ENCODE data around the gene C1S. TPM values are rescaled to one million over a fixed set of nuclear protein-coding genes. Genes with fewer than 3 reads are reported as not detected.

The C1S gene
- total and polyA plus RNA-seq, 9 of the 15 experiments (the other 6 are each of a cell fraction or from before 2014, with no cell fraction given), result 0.08 to 0.84 (median 0.27) TPM

GRCh38 chr12:7058163-7058845, 2.2 kb upstream of the C1S start (continued):
- TF ChIP-seq ZNF507 (tag; conservative IDR thresholded peaks at IDR 0.05) (no peak), SRSF9 (IDR thresholded peaks at IDR 0.05; ENCODE audit: borderline replicate concordance, low read depth, low read length) (no peak), ZBTB40 (IDR thresholded peaks at IDR 0.05) (no peak), ZBTB40 (CRISPR knock-in tag; IDR thresholded peaks at IDR 0.05) (no peak), STAT6 (CRISPR knock-in tag; IDR thresholded peaks at IDR 0.05) (no peak), BRCA1 (IDR thresholded peaks at IDR 0.05) (no peak), BRCA1 (CRISPR knock-in tag; IDR thresholded peaks at IDR 0.05) (no peak), ZNF77 (CRISPR knock-in tag; IDR thresholded peaks at IDR 0.05) (no peak), ZNF282 (CRISPR knock-in tag; IDR thresholded peaks at IDR 0.05) (no peak), KLF1 (tag; IDR thresholded peaks at IDR 0.05) (no peak), TARDBP (IDR thresholded peaks at IDR 0.05) (no peak), ZBTB2 (IDR thresholded peaks at IDR 0.05) (no peak), HDAC2 (IDR thresholded peaks at IDR 0.05) (no peak), TBL1XR1 (IDR thresholded peaks at IDR 0.05; ENCODE audit: low read length in 2 of 2) (no peak), CCNT2 (IDR thresholded peaks at IDR 0.05; ENCODE audit: borderline replicate concordance, extremely low read depth, insufficient read length, low read depth, low read length) (no peak), ZNF79 (CRISPR knock-in tag; IDR thresholded peaks at IDR 0.05; ENCODE audit: low read depth) (peak; percentile 85), ZNF644 (tag; IDR thresholded peaks at IDR 0.05; ENCODE audit: low read depth) (peak; percentile 86)

All from K562 (cell line).